ENCODE results near the gene MYLIP.

Gene MYLIP

GRCh38 chr6:16181439-16182297 is 52.8 kb downstream of the MYLIP start:
- H3K4me3 Mint-ChIP-seq, result no peak overlapping the region
- no peaks in the 10 kb centered on the region for H3K27me3 Mint-ChIP-seq
- DNase-seq, result no peak
- H3K4me1 Mint-ChIP-seq (ENCODE audit: low read depth), result peaks cover 28% of the 10 kb centered on the region
- H3K27ac Mint-ChIP-seq, result no peak overlapping the region
- peaks cover 16% of the 10 kb centered on the region for H3K9me3 Mint-ChIP-seq
- H3K36me3 Mint-ChIP-seq (ENCODE audit: low read depth), result peaks cover 2% of the 10 kb centered on the region

DNA sequence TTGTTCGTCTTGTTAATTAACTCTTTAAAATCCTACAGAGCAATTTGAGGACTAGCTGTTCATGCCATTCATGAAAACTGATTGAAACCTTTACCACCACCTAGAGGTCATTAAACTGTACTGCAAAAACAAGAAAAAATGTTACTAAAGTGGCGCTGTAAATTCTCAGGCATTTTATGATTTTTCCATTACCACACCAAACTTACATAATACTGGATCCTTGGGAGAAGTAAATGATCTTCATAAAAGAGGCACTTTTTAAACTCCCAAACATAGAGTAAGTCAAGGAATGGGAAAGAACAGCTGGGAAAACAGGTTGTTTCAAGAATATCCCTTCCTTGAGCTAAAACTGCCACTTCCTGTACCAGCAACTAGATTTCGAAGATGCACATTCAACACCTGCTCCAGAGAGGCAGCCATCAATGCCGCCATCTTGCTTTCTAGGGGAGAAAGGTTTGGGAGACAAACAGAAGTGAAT is 54.3 kb downstream of the MYLIP start:
- Mint-ChIP-seq H3K27ac (no peak overlapping the region), H3K4me3 (no peak overlapping the region), H3K4me1 (ENCODE audit: low read depth) (peaks cover 28% of the 10 kb centered on the region), H3K9me3 (peaks cover 16% of the 10 kb centered on the region), H3K36me3 (ENCODE audit: low read depth) (peaks cover 2% of the 10 kb centered on the region), H3K27me3 (no peaks in the 10 kb centered on the region)
- DNase-seq, result no peak

- no peaks in the 10 kb centered on the region for H3K27me3 Mint-ChIP-seq
- no peak overlapping the region for H3K27ac Mint-ChIP-seq
- peaks cover 2% of the 10 kb centered on the region for H3K36me3 Mint-ChIP-seq (ENCODE audit: low read depth)
- H3K9me3 Mint-ChIP-seq, result peaks cover 11% of the 10 kb centered on the region
- no peak for DNase-seq
- H3K4me3 Mint-ChIP-seq, result no peak overlapping the region
- peaks cover 27% of the 10 kb centered on the region for H3K4me1 Mint-ChIP-seq (ENCODE audit: low read depth)
These were observed 55.2 kb downstream of the MYLIP start for GRCh38 chr6:16184129-16184528.

DNA sequence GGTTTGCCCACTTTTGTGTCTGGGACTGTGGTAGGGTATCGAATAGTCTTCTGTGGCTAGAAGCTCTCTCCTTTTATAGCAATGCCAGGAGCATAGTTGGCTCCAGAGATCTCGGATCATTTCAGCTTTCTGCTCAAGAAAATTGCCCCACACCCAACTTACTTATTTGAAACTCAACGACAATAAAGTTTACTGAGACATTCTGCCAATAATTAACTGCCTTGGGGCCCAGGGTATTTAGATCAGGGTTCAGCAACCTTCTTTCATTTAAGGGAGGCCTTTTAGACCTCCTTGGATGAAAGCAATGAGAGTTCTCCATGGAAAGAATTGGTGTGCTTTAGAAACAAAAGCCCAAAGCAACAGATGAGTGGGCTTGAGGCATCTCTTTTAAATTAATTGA is 55.7 kb downstream of the MYLIP start:
- Mint-ChIP-seq H3K4me3 (no peak overlapping the region), H3K4me1 (ENCODE audit: low read depth) (peaks cover 27% of the 10 kb centered on the region), H3K36me3 (ENCODE audit: low read depth) (peaks cover 2% of the 10 kb centered on the region), H3K27me3 (no peaks in the 10 kb centered on the region), H3K9me3 (peaks cover 11% of the 10 kb centered on the region), H3K27ac (no peak overlapping the region)
- DNase-seq, result no peak

GRCh38 chr6:16187176-16187575 is 58.3 kb downstream of the MYLIP start:
- H3K4me1 Mint-ChIP-seq (ENCODE audit: low read depth), result peaks cover 8% of the 10 kb centered on the region
- DNase-seq, result no peak
- no peaks in the 10 kb centered on the region for H3K27me3 Mint-ChIP-seq
- H3K36me3 Mint-ChIP-seq (ENCODE audit: low read depth), result no peaks in the 10 kb centered on the region
- no peaks in the 10 kb centered on the region for H3K9me3 Mint-ChIP-seq
- H3K27ac Mint-ChIP-seq, result no peak overlapping the region
- no peak overlapping the region for H3K4me3 Mint-ChIP-seq

GRCh38 chr6:16190214-16190613 is 61.3 kb downstream of the MYLIP start:
- Mint-ChIP-seq H3K36me3 (ENCODE audit: low read depth) (no peaks in the 10 kb centered on the region), H3K9me3 (no peaks in the 10 kb centered on the region), H3K4me1 (ENCODE audit: low read depth) (no peaks in the 10 kb centered on the region), H3K27ac (no peak overlapping the region), H3K4me3 (no peak overlapping the region), H3K27me3 (peaks cover 11% of the 10 kb centered on the region)
- no peak for DNase-seq

- H3K4me3 Mint-ChIP-seq, result no peak overlapping the region
- no peak overlapping the region for H3K27ac Mint-ChIP-seq
- peaks cover 37% of the 10 kb centered on the region for H3K27me3 Mint-ChIP-seq
- H3K9me3 Mint-ChIP-seq, result no peaks in the 10 kb centered on the region
- H3K4me1 Mint-ChIP-seq (ENCODE audit: low read depth), result no peaks in the 10 kb centered on the region
- H3K36me3 Mint-ChIP-seq (ENCODE audit: low read depth), result no peaks in the 10 kb centered on the region
- DNase-seq, result no peak
These were observed 67.5 kb downstream of the MYLIP start for GRCh38 chr6:16196260-16196983.

- no peak for DNase-seq
- Mint-ChIP-seq H3K27me3 (peaks cover 37% of the 10 kb centered on the region), H3K36me3 (ENCODE audit: low read depth) (no peaks in the 10 kb centered on the region), H3K4me3 (no peak overlapping the region), H3K27ac (no peak overlapping the region), H3K4me1 (ENCODE audit: low read depth) (no peaks in the 10 kb centered on the region), H3K9me3 (no peaks in the 10 kb centered on the region)
These were observed 68.2 kb downstream of the MYLIP start for GRCh38 chr6:16196984-16197546.
